Caco-2 (cell line): ENCODE results near the gene FGF2. TPM values are rescaled to one million over a fixed set of nuclear protein-coding genes. Genes with fewer than 3 reads are reported as not detected.

Source experiments
- BruUV-seq: library from RNA; stranded (reverse); fragments of 400-500 nt; replicated peaks from 2 replicates; lab custom pipeline; 2021; lab: Mats Ljungman, UMichigan
- CTCF ChIA-PET: fragments of 300-600 bp; sonication (Branson Sonifier 250); formaldehyde crosslinking; loops from one replicate; lab custom pipeline; 2022; ENCODE audit warnings: antibody characterized with exemption; lab: Charles Lee
- POLR2A ChIA-PET: fragments of 300-600 bp; sonication (Branson Sonifier 250); formaldehyde crosslinking; loops from one replicate; lab custom pipeline; 2022; ENCODE audit warnings: antibody characterized with exemption; lab: Charles Lee
- DNase-seq, 2 experiments: peaks; one replicate each; pipeline versions ENCODE4 v3.0.0 to v3.0.0-alpha.2; 2020 to 2022
- H3K27me3 ChIP-seq: replicated peaks from 2 replicates; pipeline ENCODE4 v1.6.0; 2011; ENCODE audit warnings: low read length; ENCODE audit not compliant: control insufficient read depth, insufficient read depth
- H3K36me3 ChIP-seq: 2 replicates; pipeline ENCODE4 v1.5.1; 2011; ENCODE audit warnings: low read length; ENCODE audit not compliant: control insufficient read depth, insufficient read depth
- H3K4me1 ChIP-seq: fragments of 250-450 bp; sonication (Bioruptor Pico); 2 replicates; pipeline ENCODE4 v1.5.1; 2020; ENCODE audit warnings: mild to moderate bottlenecking
- H3K4me3 ChIP-seq: 2 replicates; pipeline ENCODE4 v1.5.1; 2011; ENCODE audit warnings: low read depth, mild to moderate bottlenecking, control low read depth, low read length
- H3K9me3 ChIP-seq: fragments of 250-450 bp; sonication (Bioruptor Pico); 2 replicates; pipeline ENCODE4 v1.5.1; 2020; ENCODE audit warnings: mild to moderate bottlenecking, moderate library complexity
- H3K27ac Mint-ChIP-seq: one replicate; pipeline ENCODE4 v1.8.0; 2022; ENCODE audit warnings: mixed read lengths; ENCODE audit not compliant: unreplicated experiment
- H3K27me3 Mint-ChIP-seq: one replicate; pipeline ENCODE4 v1.8.0; 2022; ENCODE audit warnings: mixed read lengths; ENCODE audit not compliant: insufficient read depth, unreplicated experiment
- H3K36me3 Mint-ChIP-seq: one replicate; pipeline ENCODE4 v1.8.0; 2022; ENCODE audit warnings: mild to moderate bottlenecking, mixed read lengths; ENCODE audit not compliant: insufficient read depth, unreplicated experiment
- H3K4me1 Mint-ChIP-seq: one replicate; pipeline ENCODE4 v1.8.0; 2022; ENCODE audit warnings: low read depth, mixed read lengths; ENCODE audit not compliant: unreplicated experiment
- H3K4me3 Mint-ChIP-seq: one replicate; pipeline ENCODE4 v1.8.0; 2022; ENCODE audit warnings: mild to moderate bottlenecking, moderate library complexity, mixed read lengths; ENCODE audit not compliant: unreplicated experiment
- H3K9me3 Mint-ChIP-seq: one replicate; pipeline ENCODE4 v1.8.0; 2022; ENCODE audit warnings: mixed read lengths; ENCODE audit not compliant: unreplicated experiment
- CTCF ChIP-seq, 2 experiments: fragments of 200-600 bp in 1 of 2; IDR thresholded peaks; 1 replicate in 1 of 2; 2 replicates in 1 of 2; pipeline versions ENCODE4 v1.5.1 to v1.8.0; 2011 to 2022; ENCODE audit warnings: antibody characterized with exemption in 1 of 2, control low read depth in 1 of 2, inconsistent platforms in 1 of 2, low read depth in 1 of 2, low read length in 1 of 2, mild to moderate bottlenecking in 1 of 2, moderate library complexity in 1 of 2; ENCODE audit not compliant: insufficient read depth in 1 of 2, severe bottlenecking in 1 of 2, unreplicated experiment in 1 of 2
- intact Hi-C: fragments of 100-400 bp; cut with micrococcal nuclease; formaldehyde crosslinking; loops from one replicate; pipeline ENCODE4 v1.10.0; 2022; ENCODE audit not compliant: unreplicated experiment
- total RNA-seq: library from RNA; stranded (reverse); gene quantifications from 2 replicates; pipeline ENCODE4 v1.2.3, GENCODE V29; 2022

FGF2 gene
- total RNA-seq, 1 experiment from 2014 or later: 0.20 TPM

- ChIA-PET CTCF (interaction anchor here (0.5 to 1.6 kb wide), 6 partner anchors 81 to 312 kb away, joined by 3 to 6 read pairs (median 4); partner anchors contain the start of gene BBS12), POLR2A (no interaction called here)
- no peaks in the 10 kb centered on the region for H3K9me3 ChIP-seq
- no peaks in the 10 kb centered on the region for H3K27me3 ChIP-seq
- H3K36me3 ChIP-seq: no peaks in the 10 kb centered on the region
- no peak overlapping the region for H3K4me3 ChIP-seq
- BruUV-seq: no TSS peak
- intact Hi-C loops: loop anchor here (1.0 to 5.0 kb wide), 4 partner anchors 57 to 312 kb away; partner anchors contain the start of gene BBS12
- H3K4me1 ChIP-seq: no peaks in the 10 kb centered on the region
- no peaks in the 10 kb centered on the region for H3K27me3 Mint-ChIP-seq
- no peaks in the 10 kb centered on the region for H3K4me1 Mint-ChIP-seq
- no peak overlapping the region for H3K4me3 Mint-ChIP-seq
- H3K27ac Mint-ChIP-seq: no peak overlapping the region
- TF ChIP-seq CTCF (IDR thresholded peaks at IDR 0.05; ENCODE audit: insufficient read depth in 1 of 2, low read depth in 1 of 2, low read length in 1 of 2, severe bottlenecking in 1 of 2, unreplicated experiment in 1 of 2): no peak
- H3K36me3 Mint-ChIP-seq: no peaks in the 10 kb centered on the region
- no peaks in the 10 kb centered on the region for H3K9me3 Mint-ChIP-seq
- DNase-seq: peak in 1 of 2 experiments; percentile 4
These were observed 87.8 kb downstream of the FGF2 start for GRCh38 chr4:122914292-122914904.

DNA sequence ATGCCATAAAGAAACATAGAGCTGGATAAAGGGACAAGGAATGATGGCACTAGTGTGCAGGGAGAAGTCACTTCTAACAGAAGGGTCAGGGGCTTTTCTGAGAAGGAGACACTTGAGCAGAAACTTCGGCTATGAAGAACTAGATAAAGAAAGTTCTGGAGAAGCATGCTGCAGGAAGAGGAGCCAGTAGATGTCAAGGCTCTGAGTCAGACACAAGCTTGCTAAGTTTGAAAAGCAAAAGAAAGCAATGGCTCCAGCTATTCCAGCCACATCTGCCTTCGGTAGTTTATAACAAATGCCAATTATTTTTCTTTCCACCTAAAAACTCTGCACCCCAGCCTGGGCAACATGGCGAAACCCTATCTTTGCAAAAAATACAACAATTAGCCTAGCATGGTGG, 88.3 kb downstream of the FGF2 start:
- ChIA-PET POLR2A (no interaction called here), CTCF (interaction anchor here (0.5 to 1.6 kb wide), 6 partner anchors 82 to 313 kb away, joined by 3 to 6 read pairs (median 4); partner anchors contain the start of gene BBS12)
- DNase-seq: no peak
- no TSS peak for BruUV-seq
- Histone ChIP-seq H3K4me3 (no peak overlapping the region), H3K9me3 (no peaks in the 10 kb centered on the region), H3K36me3 (no peaks in the 10 kb centered on the region), H3K27me3 (no peaks in the 10 kb centered on the region), H3K4me1 (no peaks in the 10 kb centered on the region)
- Mint-ChIP-seq H3K4me3 (no peak overlapping the region), H3K36me3 (no peaks in the 10 kb centered on the region), H3K9me3 (no peaks in the 10 kb centered on the region), H3K27me3 (no peaks in the 10 kb centered on the region), H3K27ac (no peak overlapping the region), H3K4me1 (no peaks in the 10 kb centered on the region)
- TF ChIP-seq CTCF (IDR thresholded peaks at IDR 0.05; ENCODE audit: insufficient read depth in 1 of 2, low read depth in 1 of 2, low read length in 1 of 2, severe bottlenecking in 1 of 2, unreplicated experiment in 1 of 2): no peak
- intact Hi-C loops: loop anchor here (1.0 to 5.0 kb wide), 4 partner anchors 58 to 313 kb away; partner anchors contain the start of gene BBS12

- intact Hi-C loops: no loop called here
- Mint-ChIP-seq H3K27ac (no peak overlapping the region), H3K36me3 (no peaks in the 10 kb centered on the region), H3K4me3 (no peak overlapping the region), H3K27me3 (no peaks in the 10 kb centered on the region), H3K4me1 (no peaks in the 10 kb centered on the region), H3K9me3 (no peaks in the 10 kb centered on the region)
- no peak for TF ChIP-seq CTCF (IDR thresholded peaks at IDR 0.05; ENCODE audit: insufficient read depth in 1 of 2, low read depth in 1 of 2, low read length in 1 of 2, severe bottlenecking in 1 of 2, unreplicated experiment in 1 of 2)
- BruUV-seq: no TSS peak
- DNase-seq: no peak
- Histone ChIP-seq H3K4me3 (no peak overlapping the region), H3K4me1 (no peaks in the 10 kb centered on the region), H3K27me3 (no peaks in the 10 kb centered on the region), H3K36me3 (no peaks in the 10 kb centered on the region), H3K9me3 (no peaks in the 10 kb centered on the region)
- CTCF ChIA-PET: no interaction called here
- POLR2A ChIA-PET: no interaction called here
These were observed 91.1 kb downstream of the FGF2 start for GRCh38 chr4:122917731-122918130.
